HG02885 (cell line): ENCODE results near the gene ST8SIA1.

Experiments used
- ATAC-seq: cut with Tn5 transposase; IDR thresholded peaks from one replicate; pipeline ENCODE4 v1.9.1; 2021; ENCODE audit warnings: mild to moderate bottlenecking; ENCODE audit not compliant: unreplicated experiment, poor library complexity

The ST8SIA1 gene

DNA sequence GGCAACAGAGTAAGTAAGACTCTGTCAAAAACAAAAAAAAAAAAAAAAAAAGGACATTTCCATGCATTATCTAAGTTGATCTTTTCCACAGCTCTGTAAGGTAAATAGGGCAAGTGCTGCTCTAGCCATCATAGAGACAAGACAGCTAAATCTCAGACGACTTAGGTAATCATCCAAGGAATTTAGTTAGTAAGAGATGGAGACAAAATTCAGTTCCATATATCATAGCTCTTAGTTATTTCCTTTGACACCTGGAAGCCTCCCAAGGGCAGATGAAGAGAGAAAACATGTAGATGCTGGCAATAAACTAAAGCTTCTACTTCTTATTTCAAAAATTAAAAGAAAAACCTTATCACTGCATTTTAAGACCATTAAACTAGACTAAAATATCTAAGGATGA, 48.7 kb downstream of the ST8SIA1 start:
- no peak for ATAC-seq

- no peak for ATAC-seq
These were observed 49.6 kb downstream of the ST8SIA1 start for GRCh38 chr12:22284871-22285270.

DNA sequence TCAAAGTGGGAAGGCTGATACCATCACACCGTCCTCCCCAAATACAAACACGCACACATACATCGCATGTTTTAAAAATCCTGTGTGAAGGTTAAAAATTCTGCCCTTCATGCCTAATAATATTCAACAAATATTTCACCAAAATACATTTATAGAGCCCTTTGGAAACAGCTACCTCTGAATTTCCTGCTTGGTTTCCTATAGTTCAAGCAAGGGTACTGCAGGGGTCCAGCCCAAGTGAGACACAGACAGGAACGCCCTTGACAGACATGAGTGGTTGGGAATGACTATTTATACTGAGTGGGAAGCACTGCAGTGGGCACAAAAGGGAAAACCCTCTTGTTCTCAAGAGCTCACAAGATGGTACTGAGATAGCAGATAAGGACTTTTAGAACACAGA, 51.0 kb downstream of the ST8SIA1 start:
- no peak for ATAC-seq

DNA sequence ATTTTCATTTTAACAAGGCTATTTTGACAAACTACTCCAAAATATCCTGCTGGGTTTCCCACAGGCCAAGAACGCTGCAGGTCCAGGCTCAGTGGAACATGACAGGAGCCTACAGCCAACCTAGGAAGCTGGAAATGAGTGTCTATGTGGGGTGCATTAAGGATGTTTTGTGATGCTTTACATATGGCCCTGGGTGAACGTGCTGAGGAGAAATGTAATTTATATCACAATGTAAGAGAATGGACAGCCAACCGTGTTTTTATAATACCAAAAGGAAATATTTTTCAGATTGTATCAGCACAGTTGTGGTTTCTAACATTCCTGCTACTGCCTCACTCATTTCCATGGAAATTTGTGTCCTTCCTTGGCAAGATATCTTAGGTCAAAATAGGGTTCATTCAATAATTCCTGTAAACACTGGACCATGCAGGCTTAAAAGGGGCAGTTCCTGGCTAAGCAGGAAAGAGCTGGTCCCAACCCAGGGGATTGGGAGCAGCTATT, 51.5 kb downstream of the ST8SIA1 start:
- no peak for ATAC-seq

GRCh38 chr12:22282283-22282682, 52.2 kb downstream of the ST8SIA1 start:
- ATAC-seq = no peak

DNA sequence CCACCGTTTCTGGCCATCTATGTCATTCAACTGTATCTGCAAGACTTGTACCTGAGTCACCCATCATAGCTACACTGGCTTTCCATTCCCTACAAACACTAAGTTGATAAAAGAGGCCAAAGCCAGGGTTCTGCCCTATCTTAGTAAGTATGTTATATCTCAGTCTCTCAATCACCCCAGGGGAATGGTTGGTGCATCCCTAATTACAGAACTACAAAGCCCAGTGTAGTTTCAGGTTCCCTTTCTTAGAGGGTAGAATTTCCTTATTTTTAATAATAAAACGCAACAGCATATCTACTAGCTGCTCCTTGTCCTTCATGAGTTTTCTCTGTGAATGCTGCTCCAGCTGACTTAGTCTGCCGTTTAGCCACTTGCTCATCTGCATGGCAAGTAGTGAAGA, 57.6 kb downstream of the ST8SIA1 start:
- ATAC-seq = no peak

GRCh38 chr12:22276313-22276712, 58.2 kb downstream of the ST8SIA1 start:
- no peak for ATAC-seq

- ATAC-seq = no peak
These were observed 58.7 kb downstream of the ST8SIA1 start for GRCh38 chr12:22275843-22276242.

GRCh38 chr12:22272335-22273151, 62.0 kb downstream of the ST8SIA1 start:
- ATAC-seq = no peak

DNA sequence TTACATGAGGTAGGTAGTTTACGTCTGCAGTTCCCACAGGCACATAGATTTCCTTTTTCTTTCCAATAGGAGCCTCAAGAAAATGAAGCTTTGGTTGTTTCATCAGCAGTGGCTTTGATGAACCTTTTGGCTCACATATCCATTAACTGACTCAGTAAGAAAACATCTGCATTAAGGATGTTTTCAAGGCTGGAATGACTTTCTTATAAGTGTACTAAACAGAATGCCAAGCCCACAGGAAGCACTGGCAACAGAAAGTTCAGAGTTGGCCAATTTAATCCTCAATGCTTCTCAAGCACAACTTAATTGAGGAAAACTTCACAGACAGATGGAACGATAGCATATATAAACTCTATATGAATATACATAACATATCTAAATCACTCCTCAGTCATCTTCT, 63.5 kb downstream of the ST8SIA1 start:
- no peak for ATAC-seq

DNA sequence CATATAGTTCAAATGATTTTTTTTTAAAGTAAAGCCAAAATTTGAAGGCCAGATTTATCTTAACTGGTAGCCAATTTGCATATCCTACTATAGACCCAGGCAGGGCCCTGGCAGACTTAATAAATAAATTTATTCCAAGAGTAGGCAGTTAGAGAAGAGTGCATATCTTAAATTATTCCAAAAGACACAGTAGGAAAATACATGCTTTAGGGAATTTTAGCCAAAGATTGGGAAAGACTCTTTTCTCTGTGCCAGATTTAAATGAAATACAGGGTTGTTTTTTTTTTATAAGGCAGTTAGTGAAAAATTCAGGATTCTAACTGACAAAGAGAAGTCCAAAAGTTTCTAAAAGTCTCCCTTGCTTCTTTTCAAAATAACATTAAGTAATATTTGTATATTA, 65.5 kb downstream of the ST8SIA1 start:
- no peak for ATAC-seq

DNA sequence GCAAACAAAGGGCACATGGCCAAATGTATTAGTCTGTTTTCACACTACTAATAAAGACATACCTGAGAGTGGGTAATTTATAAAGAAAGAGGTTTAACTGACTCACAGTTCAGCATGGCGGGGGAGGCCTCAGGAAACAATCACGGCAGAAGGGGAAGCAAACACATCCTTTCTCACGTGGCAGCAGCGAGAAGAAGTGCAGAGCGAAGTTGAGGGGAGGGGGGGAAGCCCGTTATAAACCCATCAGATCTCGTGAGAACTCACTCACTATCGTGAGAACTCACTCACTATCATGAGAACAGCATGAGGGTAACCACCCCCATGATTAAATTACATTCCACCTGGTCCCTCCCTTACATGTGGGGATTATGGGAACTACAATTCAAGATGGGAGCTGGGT, 66.1 kb downstream of the ST8SIA1 start:
- no peak for ATAC-seq

DNA sequence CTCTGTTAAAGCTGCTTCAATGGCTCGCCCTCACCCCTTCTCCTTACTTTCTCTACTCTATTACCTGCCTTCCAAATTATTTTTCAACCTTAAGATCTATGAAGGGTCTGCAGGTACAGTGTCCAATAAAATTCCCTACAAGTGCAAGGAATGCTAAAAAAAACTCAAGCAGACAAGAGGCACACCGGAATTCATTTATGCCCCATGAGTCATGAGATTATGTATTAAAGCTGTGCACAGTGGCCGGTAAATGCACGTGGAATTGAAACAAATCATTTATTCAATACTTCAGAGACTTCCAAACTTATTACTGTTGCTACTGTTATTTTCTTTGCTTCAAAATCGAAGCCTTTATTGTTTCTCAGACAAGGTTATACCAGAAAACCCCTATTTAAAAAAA, 68.4 kb downstream of the ST8SIA1 start:
- no peak for ATAC-seq

- ATAC-seq = no peak
These were observed 70.1 kb downstream of the ST8SIA1 start for GRCh38 chr12:22264380-22264779.

DNA sequence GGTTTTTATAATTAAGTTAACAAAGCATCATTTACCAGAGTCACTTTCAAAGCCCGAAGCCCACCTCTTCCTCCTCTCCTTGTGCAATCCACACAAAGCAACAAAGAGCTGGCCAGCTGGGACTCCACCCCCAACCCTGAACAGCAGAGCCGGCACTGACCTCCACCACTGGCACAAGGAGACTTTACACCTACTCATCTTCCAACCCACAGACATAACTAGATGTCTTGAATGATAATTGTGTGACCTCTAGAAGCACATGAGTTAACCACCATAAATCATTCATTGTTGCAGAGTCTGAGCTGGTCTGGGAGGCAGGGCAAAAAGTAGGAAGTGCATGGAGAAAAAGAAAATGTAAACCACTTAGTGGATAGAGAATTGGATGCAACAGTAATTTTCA, 72.2 kb downstream of the ST8SIA1 start:
- no peak for ATAC-seq

GRCh38 chr12:22257100-22257499, 77.4 kb downstream of the ST8SIA1 start:
- no peak for ATAC-seq

DNA sequence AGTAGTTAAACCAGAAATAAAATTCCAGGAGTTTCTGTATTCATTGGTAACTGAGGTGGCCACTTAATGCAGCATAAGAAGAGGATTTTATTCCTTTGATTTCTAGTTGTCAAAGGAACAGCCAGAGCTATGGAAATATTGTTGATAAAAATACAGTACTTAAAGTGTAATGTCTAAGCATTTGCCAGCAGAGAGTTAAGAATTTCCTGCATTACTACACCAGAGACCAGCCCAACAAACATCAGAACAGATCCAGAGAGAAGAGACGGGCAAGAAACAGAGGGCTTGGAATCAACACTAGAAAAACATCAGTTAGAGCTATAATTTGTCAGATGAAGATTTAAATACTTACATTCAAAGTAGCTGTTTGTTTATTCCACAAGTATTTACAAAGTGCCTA, 77.9 kb downstream of the ST8SIA1 start:
- ATAC-seq = no peak

DNA sequence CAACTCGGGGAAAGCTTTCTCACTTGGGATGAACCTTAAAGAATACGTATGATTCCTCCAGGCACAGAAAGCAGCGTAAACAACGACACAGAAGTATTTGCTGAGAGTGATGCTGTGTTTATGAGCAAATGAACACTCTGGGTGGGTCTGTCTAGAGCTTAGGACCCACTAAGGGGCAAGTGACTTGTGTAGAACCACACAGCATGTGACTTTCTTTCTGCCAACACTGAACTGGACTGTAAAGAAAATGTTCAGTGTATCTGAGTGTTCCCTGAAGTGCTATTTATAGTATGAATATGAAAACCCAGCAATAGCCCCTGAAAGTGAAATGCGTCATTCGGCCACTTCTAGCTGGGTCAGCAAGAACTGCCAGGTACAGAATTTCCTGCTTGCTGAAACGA, 78.5 kb downstream of the ST8SIA1 start:
- no peak for ATAC-seq

DNA sequence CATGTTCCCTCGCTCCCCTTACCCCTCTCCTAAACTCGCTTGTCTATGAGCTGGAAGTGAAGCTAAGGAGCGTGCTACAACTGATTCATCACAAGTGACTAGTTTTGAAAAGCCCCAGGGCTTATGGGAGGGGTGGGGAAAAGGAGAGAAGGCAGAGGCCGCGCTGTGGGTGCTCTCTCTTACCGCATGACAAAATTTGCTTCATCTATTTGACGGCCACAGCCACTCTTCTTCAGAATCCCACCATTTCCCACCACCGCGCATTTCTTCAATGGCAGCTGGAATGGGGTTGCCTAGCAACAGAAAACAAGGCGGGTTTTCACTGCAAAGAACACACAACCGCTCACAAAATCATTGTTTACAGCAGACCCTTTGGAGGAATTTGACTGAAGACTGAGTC, 79.4 kb downstream of the ST8SIA1 start:
- no peak for ATAC-seq

DNA sequence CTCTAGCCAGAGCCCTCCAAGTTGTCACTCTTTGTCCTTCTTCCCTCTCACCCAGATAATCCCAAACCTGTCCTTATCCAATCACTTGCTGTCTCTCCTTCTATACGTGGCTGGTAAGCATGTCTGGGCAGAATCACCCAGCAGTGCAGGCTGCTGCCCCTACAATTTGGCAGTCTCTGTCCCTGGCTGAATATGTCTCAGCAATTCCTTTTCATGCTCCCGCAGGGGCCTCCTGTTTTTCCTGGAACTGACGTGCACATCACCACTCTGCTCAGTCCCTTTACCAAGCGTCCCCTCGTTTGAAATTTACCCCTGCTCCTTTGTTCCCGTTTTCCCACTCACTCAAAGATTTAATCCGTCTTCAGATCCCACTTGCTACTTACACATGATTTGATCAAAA, 80.0 kb downstream of the ST8SIA1 start:
- ATAC-seq = no peak

GRCh38 chr12:22252057-22252456, 82.5 kb downstream of the ST8SIA1 start:
- ATAC-seq = no peak

GRCh38 chr12:22250762-22251161, 83.7 kb downstream of the ST8SIA1 start:
- no peak for ATAC-seq
